Measurements from ENCODE around the gene SAMD4B.
A peak's percentile ranks its signal among the peaks of the same experiment; 100 is the strongest.

The SAMD4B gene

DNA sequence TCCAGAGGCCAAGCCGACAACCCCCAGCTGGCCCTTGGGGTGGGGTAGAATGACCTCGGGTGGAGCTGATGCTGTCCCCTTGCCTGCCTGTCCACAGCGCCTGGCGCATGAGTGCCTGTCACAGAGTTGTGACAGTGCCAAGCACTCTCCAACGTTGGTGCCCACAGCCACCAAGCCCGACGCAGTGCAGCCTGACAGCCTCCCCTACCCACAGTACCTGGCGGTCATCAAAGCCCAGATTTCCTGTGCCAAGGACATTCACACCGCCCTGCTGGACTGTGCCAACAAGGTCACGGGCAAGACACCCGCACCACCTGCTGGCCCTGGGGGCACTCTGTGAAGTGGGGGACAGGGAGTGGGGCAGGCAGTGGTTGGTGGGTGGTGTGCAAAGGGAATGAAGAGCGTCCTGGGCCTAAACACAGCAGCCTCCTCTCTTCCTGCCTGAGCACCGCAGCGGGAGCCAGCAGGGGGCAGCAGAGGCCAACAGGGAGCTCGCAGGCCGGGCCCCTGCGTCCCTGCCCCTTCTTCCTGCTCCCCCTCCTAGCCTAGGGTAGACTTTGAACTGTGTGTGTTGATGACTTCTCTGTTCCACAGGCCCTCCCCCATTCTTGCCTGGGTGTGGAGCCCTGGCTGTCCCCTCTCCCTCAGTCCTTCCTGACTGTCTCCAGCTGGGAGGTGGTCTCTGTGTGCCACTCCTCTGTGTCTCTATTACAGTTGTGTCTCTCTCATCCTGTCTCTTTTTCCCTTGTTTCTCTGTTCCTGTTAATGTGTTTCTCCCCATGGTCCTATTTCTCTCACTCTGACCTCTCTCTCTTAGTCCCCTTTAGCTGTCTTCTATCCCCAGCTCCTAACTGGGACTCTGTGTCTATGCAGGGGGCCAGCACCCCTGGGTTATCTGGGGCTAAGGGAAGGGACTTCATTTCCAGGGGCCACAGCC, 55.4 kb downstream of the SAMD4B start:
- DNase-seq = peak; percentile 89

DNA sequence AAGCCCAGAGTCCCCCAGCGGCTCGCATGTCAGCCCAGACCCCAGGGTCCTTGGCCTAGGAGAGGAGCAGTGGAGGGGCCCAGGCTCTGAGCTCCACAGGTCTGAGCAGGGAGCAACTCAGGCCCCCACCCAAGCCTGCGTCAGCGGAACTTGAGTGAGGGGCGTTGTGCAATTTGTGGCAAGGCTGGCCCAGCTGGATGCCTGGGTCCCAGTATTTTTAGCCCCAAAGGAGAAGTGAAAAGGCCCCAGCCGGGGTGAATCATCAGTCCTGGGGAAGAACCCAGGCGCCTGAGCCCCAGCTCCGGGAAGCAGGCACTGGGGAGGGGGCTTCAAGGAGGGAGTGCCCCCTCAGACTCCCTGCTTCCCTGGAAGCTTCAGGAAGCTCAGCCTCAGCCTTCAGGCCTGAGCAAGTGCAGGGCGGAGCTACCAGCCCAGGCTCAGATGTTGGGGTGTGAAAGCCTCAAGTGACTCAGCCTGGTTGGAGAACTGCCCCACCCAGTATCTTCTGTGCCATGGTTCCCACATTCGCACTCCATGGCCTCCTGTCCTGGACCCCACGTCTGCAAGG, 56.2 kb downstream of the SAMD4B start:
- DNase-seq = no peak

DNA sequence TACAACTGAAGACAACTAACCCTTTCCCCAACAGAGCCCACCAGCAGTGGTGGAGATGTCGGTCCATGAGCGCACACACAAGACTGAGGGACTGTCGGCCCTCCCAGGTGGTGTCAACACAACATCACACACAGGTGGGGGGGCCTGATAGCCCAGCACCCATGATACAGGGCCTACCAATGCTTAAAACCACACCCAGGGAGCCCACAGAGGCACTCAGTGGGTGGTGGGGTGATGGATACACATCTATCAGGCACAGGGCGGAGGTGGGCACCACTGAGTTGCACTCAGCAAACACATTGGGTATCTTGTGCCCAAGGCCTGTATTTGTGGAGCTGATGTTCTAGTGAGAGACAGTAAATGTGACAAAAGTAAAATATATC, 57.4 kb downstream of the SAMD4B start:
- DNase-seq = no peak

DNA sequence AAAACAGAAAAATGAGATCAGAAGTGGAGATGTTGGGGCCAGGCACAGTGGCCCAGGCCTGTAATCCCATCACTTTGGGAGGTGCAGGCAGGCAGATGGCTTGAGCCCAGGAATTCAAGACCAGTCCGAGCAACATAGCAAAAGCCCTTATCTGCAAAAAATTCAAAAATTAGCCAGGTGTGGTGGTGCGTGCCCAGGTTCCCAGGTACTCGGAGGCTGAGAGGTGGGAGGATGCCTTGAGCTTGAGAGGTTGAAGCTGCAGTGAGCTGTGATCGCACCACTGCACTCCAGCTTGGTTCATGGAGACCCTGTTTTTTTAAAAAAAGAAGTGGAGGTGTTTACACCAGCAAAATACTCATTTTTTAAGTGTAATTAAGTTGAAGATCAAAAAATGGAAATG, 57.8 kb downstream of the SAMD4B start:
- no peak for DNase-seq

DNA sequence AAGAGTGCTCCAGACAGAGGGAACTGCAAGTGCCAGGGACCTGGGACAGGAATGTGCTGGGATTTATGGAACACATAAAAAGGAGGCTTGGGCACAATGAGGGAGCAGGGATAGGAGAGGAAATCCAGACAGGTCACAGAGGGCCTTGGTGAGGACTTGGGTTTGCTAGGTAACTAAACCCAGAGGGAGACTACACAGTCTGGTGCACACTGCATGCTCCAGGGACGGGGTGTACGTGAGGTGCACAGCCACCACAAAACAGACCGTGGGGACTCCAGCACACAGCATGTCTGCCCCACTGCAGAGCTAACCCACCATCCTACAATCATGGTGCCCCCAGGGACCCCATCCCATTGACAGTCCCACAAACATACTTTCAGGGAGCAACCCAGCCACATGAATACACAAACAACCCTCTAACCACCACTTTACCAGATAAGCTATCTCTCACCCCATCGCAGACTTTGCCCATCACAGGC, 58.9 kb downstream of the SAMD4B start:
- DNase-seq = no peak

DNA sequence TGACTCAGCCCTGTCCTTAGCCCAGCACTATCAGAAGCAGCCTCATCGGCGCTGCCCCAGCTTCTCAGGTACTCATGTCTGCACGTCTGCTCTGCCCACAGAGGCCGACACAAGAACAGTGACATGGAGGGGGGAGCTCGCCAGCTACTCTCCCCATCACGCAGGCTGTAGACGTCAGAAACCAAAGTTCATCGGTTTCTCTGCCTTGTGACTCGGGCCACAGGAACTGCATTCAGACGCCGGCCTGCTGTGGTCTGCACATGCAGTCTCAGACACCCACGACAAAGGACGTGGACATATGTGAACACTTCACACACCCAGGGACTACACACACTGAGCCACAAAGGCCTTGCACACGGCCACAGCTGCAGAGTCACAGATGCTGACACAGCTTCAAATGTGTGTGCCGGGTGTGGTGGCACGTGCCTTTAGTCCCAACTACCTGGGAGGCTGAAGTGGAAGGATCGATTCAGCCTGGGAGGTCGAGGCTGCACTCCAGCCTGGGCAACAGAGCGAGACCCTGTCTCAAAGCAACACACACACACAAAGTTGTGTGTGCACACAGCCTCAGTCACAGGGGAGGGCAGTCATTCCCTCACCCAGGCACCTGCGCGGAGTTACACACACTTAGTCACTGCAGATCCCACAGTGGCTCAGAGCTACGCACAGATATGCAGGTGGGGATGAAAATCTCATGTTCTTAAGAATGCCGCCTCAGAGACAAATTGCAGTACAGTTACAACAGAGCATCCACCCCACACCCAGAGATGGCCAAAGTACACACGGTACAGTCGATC, 59.5 kb downstream of the SAMD4B start:
- DNase-seq = no peak

DNA sequence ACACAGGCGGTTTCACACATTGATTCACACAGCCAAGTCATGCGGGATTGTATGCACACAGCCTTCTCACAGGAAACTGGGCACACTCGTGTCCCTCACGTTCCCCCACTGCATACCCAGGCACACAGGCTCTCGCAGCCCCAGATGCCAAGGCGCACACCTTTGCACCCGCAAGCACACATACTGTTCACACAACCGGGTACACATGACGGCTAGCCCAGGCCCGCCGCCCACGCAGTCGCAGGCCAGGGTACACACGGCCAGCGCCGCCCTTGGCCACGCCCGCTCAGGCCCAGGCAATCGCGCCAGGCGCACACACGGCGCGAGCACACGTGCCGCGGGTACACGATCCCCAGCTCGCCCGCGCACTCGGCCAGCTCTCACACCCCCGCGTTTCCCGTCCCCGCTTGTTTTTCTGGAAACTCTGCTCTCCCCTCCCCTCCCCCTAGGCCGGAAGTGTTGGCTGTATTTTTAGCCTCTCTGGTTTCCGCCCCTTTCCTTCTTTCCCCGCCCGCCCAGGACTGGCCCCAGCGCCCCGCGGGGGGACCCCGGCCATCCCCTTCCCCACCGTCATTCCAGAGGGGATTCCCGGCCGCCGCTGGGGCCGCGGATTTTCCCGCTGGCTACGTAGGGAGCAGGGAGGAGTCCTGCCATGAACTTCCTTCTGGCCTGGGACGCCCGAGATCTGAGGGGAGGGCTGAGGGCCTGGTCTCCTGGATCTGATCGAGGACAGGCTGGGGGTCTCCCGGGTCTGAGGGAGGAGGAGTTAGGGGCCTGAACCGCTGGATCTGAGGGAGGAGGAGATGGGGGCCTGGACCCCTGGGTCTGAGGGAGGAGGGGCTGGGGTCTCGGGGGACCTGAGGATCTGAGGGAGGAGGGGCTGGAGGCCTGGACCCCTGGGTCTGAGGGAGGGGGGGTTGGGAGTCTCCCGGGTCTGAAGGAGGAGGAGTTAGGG, 60.4 kb downstream of the SAMD4B start:
- DNase-seq = peak; percentile 92

DNA sequence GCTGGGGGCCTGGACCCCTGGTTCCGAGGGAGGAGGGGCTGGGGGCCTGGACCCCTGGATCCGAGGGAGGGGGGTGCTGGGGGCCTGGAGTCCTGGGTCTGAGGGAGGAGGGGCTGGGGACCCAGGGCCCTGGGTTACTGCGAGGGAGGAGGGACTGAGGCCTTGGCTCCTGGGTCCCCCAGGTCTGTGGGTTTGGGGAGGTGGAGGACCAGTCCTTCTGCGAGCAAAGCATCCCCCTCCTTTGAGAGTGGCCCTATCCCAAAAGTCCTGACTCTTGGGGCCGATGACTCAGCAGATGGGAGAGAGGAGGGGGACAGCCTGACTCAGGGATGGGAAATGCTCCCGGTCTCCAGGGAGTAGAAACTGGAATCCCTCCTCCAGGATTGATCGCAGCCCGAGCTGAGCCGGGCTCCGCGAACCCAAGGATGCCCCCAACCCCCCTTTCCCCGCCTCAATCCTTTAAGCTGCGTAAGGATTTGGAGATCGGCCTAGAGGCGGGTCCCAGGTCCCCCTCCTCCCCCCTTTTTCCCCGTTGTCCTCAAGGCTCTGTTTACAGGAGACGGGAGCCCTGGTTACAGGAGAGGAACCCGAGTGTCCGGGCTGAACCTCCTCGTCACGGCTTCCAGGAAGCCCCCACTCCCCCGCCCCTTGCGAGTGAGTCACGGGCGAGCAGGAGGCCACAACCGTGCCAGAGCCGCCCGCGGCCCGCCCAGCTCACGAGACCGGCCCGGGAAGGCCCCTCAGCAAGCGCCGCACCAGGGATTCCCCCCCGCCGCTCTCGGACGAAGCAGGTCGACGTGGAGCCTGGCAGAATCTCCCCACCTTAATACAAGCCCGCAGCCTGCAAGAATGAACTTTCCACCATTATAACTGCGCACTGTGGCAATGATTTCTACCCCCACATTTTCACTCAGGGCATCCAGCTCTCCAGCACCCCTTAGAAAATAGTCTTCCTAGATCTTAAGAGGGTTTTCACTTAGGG, 61.4 kb downstream of the SAMD4B start:
- DNase-seq = peak; percentile 93

DNA sequence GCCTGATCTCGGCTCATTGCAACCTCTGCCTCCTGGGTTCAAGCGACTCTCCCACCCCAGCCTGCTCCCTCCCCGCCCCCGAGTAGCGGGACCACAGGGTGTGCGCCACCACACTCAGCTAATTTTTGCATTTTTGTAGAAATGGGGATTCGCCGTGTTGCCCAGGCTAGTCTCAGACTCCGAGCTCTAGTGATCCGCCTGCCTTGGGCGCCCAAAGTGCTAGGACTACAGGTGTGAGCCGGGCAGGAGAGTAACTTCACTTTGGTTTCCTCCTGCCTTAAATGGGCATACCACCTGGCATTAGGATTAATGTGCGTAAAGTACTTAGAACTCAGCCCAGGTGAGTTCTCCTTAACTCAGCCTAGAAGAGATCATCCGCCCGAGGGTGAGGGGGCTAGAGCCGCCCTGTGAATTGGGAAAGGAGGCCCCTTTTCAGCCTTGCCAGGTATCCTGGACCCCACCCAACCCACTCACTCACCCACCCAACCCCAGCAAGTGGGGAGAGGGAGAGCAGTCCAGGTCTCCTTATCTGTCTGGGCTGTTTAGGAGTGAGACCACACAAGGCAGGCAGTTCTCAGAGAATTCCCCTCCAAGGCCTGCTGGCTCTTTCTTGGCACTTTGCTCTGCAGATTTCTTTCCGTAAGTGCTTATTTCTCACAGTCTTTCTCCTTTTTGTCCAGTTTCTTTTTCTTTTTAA, 63.2 kb downstream of the SAMD4B start:
- no peak for DNase-seq

DNA sequence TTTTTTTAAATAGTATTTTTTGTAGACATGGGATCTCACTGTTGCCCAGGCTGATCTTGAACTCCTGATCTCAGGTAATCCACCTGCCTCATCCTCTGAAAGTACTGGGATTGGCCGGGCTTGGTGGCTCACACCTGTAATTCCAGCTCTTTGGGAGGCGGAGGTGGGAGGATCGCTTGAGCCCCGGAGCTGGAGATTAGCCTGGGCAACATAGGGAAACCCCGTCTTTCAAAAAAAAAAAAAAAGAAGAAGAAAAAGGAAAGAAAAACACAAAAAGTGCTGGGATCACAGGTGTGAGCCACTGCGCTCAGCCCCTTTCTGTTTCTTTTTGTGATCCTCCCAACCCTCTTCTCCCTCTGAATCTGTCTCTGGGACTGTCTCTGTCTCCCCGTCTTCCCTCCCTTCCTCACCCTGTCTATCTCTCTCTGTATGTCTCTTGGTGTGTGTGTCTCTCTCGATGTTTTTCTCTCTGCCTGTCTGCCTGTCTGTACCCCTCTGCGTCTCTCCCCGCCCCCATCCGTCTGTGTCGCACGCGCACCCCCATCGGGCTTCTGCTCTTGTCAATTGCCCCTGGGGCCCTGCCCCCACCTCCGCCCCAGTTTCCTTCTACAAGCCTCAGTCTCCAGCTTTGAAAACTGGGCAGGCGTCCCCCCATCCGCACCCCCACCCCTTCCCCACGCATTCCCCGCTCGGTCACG, 63.9 kb downstream of the SAMD4B start:
- DNase-seq = no peak

DNA sequence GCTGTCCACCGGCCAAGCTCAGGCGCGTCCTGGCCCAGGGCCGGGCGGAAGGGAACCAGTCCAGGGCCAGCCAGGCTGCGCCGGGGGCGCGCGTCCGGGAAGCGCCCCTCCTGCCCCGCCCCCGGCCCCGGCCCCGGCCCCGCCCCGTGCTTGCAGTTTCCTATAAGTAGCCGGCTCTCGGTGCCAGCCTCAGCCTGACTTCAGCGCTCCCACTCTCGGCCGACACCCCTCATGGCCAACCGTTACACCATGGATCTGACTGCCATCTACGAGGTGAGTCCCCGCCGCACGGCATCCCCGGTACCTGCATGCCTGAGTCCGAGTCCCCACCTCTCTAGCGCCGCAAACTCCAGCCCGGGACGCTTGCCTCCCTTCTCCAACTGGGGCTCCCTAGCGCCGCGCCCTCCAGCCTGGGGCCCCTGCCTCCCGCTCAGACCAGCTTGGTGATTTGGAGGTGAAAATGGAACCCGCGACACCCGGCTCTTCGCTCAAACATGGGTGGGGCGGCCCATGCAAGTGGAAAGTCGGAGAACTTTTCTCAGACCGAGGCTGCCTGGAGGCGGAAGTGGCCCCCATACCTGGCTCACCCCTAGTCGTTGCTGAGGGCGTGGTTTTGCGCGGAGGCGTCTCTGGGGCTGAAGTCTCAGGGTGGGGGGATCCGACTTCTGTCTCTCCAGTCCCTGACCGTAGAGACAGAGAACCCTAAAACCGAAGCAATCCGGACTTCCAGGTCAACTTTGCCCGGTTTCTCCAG, 64.6 kb downstream of the SAMD4B start, which contains the start of gene ZFP36:
ZFP36 (plus strand) TSS at position 192 of the 754 bp plus-strand sequence; CDS start at position 250, 58 bp downstream.
- DNase-seq = peak; percentile 85

DNA sequence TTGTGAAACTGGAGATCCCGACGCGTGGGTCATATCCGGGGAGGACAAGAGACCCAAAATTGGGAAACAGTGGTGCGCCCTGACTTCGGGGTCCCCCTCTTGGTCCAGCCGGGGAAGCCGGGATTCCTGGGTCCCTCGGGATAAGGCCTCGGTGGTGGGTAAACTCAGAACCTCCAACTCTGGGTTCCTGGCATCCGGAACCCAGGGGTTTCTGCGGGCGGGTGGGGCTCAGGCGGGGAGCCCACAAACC, 65.1 kb downstream of the SAMD4B start:
- no peak for DNase-seq

DNA sequence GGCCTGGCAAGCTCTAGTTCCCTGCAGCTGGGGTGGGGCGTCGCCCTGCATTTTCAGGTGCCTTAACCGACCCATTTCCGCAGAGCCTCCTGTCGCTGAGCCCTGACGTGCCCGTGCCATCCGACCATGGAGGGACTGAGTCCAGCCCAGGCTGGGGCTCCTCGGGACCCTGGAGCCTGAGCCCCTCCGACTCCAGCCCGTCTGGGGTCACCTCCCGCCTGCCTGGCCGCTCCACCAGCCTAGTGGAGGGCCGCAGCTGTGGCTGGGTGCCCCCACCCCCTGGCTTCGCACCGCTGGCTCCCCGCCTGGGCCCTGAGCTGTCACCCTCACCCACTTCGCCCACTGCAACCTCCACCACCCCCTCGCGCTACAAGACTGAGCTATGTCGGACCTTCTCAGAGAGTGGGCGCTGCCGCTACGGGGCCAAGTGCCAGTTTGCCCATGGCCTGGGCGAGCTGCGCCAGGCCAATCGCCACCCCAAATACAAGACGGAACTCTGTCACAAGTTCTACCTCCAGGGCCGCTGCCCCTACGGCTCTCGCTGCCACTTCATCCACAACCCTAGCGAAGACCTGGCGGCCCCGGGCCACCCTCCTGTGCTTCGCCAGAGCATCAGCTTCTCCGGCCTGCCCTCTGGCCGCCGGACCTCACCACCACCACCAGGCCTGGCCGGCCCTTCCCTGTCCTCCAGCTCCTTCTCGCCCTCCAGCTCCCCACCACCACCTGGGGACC, 65.6 kb downstream of the SAMD4B start:
- no peak for DNase-seq

DNA sequence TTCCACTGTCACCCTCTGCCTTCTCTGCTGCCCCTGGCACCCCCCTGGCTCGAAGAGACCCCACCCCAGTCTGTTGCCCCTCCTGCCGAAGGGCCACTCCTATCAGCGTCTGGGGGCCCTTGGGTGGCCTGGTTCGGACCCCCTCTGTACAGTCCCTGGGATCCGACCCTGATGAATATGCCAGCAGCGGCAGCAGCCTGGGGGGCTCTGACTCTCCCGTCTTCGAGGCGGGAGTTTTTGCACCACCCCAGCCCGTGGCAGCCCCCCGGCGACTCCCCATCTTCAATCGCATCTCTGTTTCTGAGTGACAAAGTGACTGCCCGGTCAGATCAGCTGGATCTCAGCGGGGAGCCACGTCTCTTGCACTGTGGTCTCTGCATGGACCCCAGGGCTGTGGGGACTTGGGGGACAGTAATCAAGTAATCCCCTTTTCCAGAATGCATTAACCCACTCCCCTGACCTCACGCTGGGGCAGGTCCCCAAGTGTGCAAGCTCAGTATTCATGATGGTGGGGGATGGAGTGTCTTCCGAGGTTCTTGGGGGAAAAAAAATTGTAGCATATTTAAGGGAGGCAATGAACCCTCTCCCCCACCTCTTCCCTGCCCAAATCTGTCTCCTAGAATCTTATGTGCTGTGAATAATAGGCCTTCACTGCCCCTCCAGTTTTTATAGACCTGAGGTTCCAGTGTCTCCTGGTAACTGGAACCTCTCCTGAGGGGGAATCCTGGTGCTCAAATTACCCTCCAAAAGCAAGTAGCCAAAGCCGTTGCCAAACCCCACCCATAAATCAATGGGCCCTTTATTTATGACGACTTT, 66.4 kb downstream of the SAMD4B start:
- DNase-seq = no peak

DNA sequence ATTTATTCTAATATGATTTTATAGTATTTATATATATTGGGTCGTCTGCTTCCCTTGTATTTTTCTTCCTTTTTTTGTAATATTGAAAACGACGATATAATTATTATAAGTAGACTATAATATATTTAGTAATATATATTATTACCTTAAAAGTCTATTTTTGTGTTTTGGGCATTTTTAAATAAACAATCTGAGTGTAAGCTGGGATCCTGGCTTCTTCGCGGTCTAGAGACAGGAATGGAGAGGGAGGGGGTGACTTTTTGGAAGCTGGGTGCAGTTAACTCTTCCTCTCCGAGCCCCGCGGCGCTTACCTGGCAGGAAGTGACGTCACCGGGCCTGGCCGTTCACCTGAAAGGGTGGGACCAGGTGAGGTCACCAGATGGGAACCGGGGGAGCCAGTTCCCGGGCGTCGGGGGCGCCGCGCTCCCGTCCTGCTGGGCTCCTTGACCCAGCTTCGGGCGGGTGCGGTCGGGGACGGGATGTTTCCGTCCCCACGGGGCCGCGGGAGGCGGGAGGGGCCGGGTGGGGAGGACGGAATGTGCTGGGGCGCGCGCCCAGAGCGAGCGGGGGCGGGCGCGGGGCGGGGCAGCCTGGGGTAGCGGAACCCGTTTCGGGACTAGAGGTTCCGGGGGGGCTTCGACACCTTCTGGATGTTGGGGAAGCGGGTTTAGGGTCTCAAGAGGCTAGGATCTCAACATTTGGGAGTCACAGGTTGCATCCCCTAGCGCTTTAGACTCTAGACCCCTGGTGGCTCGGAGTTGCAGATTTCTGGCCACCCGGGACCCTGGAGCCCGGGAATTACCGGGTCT, 67.2 kb downstream of the SAMD4B start:
- DNase-seq = peak; percentile 64

DNA sequence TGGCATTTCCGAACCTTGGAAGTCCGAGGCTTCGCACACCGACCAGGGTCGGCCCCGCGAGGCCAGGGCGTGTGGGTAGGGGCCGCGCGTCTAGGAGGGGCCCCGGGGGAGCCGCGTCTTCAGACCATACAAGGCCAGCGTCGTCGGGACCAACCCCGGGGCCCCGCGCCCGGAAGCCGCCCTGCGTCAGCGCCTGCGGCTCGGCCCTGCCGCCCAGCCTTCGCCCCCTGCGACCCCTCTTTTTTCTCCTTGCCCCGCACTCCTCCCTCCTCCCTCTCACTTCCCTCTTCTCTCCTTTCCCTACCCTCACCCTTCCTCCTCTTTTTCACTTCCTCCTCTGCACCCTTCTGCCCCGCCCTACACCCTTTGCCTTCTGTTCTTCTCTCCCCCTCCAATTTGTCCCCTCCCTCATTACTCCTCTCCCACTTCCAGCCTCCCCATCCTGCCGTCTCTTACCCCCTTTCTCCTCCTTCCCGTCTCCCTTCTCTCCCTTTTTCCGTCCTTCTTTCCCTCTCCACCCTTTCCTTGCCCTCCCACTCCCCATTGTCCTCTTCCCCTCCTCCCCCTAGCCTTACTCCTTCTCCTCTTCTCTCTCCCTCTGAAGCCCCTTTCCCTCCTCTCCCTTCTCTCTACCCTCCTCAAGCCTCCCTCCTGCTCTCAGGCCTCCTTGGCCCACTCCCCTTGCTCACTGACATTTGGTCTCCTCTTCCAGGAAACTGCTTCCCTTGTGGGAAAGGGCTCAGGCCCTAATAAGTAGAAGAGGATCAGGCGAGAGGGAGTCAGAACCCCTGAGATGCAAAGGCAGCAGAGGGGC, 68.0 kb downstream of the SAMD4B start:
- peak; percentile 65 for DNase-seq

Data from eye (tissue), 1 donor.